GM11168 (cell line): Measurements from ENCODE around the gene PPHLN1.
"Not testable (repeated sequence)": the region's sequence is repeated elsewhere in the genome, so short reads cannot be mapped to it uniquely, and the experiment has no call there.

Source experiments
- in situ Hi-C: fragments of 300-500 bp; cut with MboI; formaldehyde crosslinking; loops from one replicate; pipeline ENCODE4 v1.12.0; 2022; ENCODE audit warnings: low sequenced_read_pairs; ENCODE audit not compliant: unreplicated experiment

Gene PPHLN1

GRCh38 chr12:42362647-42363260, 36.8 kb downstream of the PPHLN1 start:
- in situ Hi-C loops: no loop called here

GRCh38 chr12:42364692-42365091, 38.7 kb downstream of the PPHLN1 start:
- in situ Hi-C loops: no loop called here

GRCh38 chr12:42365486-42365885, 39.5 kb downstream of the PPHLN1 start:
- in situ Hi-C loops: no loop called here

DNA sequence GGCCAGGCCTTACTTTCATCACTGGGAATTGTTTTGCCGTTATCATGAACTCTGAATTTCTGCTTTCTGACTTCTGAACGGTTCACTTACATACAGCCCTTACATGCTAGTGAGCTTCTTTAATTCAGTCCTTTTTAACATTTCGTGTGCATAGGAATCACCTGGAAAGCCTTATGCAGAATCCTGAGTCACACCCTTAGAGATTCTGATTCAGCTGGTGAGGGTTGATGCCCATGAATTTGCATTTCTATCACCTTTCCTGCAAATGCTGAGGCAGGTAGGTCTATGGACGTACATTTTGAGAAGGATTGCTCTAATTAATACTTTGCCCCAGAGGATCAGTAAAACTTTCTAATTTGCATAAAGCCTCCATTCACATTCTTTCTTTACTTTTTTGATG, 44.0 kb downstream of the PPHLN1 start:
- in situ Hi-C loops: no loop called here

DNA sequence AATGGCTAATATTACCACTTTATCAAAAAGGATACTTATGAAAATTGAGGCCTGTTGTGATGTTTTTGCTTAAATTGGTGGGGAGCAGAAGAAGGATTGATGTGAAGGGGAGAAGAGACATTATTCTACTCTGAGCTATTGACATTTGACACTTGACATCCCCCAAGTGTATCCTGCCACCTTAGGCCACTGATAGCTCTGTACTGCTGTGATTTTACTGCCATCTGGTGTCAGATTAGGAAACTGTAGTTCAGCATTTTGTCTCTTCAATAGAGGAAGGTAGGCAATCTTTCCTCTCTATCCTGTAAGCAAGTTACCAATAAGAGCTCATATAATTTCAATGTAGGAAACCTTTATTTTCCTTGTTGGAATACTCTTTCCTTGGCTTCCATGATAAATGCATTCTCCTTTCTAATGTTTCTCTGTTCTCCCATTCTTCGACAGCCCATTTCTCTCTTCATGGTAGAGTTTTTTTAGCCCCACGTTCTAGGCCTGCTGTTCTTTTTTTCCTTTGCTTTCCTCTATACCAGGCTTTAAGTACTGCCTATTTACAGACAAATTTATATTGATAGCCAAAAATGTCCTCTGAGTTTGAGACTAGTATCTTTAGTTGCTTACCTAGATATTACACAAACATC, 46.3 kb downstream of the PPHLN1 start:
- in situ Hi-C loops: no loop called here

DNA sequence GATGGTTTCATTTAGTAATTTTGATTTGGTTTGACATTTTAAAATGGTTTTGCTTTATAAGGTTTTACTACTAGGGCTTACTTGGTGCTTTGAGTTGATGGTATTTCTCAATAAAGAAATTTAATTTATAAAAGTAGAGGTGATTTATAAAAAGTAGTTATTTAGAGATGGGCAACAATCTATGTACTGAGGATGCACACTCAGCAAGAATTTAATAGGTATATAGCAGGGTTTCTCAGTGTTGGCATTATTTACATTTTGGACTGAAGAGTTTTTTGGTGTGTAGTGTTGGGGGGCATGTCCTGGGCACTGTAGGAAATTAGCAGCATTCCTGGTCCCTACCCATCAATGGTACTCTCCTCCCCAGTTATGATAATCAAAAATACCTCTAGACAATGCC, 47.7 kb downstream of the PPHLN1 start:
- in situ Hi-C loops: no loop called here

GRCh38 chr12:42380733-42381132, 54.8 kb downstream of the PPHLN1 start:
- in situ Hi-C loops: no loop called here

GRCh38 chr12:42382013-42382696, 56.2 kb downstream of the PPHLN1 start:
- in situ Hi-C loops: no loop called here

- in situ Hi-C loops: no loop called here
Measured at GRCh38 chr12:42385326-42385841, 59.4 kb downstream of the PPHLN1 start.

DNA sequence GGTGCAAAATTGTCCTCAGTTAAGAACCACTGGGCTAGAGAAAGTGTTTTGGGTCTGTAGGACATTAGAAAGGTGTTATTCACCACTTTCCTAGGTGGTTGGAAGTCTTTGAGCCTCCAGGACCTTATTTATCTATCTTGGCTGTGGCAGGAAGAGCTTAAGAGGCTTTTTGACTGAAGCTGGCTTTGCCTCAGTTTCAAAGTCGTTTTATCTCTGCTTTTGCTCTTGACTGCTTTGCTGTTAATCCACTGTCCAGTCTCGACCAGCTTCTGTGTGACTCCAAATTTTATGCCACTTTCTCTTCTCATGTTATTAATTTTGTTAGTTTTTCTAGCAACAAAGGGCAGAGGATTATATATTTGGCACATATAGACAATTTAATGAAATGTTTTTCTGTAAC, 60.3 kb downstream of the PPHLN1 start:
- in situ Hi-C loops: no loop called here

- in situ Hi-C loops: not testable (repeated sequence)
Measured at GRCh38 chr12:42388086-42388485, 62.1 kb downstream of the PPHLN1 start.

DNA sequence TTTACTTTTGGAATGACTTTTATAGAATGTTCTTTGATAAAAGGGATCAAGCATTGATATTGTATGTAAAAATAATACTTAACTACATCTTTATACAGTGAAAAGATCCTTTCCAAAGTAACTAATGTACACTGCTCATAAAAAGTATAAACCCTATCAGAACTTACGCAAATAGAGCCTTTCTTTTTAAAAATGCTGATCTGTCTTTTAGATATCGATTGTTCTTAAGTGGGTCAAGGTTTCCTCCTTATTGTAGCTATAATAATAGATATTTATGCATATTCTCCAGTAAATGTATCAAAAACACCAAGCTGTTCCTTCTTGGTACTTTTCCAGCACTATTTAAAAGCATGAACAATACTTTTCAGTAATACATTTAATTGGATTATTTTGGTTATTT, 68.5 kb downstream of the PPHLN1 start:
- in situ Hi-C loops: no loop called here

DNA sequence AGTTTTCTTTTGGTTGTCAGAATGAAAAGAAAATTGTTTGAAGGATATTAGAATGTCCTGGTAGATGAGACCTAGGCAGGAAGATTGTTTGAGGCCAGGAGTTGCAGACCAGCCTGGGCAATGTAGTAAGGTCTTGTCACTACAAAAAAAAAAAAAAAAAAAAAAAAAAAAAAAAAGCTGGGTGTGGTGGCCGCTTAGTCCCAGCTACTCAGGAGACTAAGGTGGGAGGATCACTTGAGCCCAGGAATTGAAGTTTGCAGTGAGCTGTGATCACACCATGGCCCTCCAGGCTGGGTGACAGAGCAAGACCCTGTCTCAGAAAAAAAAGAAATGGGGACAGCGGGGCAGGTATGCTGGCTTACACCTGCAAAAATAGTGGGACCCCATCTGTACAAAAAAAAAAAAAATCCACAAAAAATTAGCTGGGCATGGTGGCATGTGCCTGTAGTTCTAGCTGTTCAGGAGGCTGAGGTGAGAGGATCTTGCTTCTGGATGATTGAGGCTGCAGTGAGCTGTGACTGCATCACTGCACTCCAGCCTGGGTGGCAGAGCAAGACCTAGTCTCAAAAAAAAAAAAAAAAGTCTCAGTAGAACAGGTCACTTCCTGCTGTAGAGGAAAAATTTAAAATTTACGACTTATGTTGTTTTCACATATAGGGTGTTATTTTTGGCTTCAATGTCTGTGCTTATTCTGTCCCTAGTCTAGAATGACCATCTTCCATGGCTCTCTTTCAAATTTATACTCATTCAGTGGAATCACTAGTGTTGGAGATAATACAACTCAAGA, 70.7 kb downstream of the PPHLN1 start:
- in situ Hi-C loops: no loop called here

DNA sequence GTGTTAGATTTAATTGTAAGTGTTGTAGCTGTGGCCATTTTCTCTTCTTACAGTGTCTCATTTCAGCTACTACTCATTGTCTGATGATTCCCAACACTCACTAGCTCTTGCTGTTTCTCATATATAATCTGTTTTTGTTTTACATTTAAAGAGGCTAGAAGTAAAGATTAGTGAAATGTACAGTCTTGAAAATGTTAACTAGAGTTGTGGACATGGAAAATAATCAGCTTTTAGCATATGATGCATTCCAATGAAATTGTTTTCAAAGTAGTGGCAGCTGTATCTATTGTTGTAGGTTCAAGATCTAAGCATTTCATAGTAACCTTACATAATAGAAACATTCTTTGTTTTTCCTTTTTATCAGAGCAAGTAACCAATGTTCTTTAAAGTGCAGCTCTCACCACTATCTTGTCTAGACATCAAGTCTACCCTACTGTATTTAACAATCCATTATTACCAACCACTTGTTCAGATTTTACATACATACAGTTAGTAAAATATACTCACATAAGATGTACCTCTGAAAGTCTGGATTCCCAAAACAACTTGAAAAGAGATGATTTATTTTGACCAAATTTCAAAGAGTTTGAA, 76.9 kb downstream of the PPHLN1 start:
- in situ Hi-C loops: no loop called here

- in situ Hi-C loops: no loop called here
Measured at GRCh38 chr12:42407306-42407705, 81.3 kb downstream of the PPHLN1 start.

GRCh38 chr12:42409471-42409870, 83.5 kb downstream of the PPHLN1 start:
- in situ Hi-C loops: no loop called here

- in situ Hi-C loops: no loop called here
Measured at GRCh38 chr12:42410340-42410739, 84.4 kb downstream of the PPHLN1 start.

DNA sequence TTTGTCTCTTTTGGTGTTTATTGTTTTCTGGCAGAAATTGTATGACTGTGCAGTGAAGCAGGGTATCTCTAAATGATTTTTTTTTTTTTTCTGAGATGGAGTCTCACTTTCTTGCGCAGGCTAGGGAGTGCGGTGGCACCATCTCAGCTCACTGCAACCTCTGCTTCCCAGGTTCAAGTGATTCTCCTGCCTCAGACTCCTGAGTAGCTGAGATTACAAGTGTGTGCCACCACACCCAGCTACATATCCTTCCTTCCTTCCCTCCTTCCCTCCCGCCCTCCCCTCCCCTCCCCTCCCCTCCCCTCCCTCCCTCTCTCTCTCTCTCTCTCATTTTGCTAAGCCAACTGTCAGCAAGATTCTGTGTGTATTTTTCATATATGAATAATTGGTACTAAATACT, 94.4 kb downstream of the PPHLN1 start:
- in situ Hi-C loops: no loop called here

DNA sequence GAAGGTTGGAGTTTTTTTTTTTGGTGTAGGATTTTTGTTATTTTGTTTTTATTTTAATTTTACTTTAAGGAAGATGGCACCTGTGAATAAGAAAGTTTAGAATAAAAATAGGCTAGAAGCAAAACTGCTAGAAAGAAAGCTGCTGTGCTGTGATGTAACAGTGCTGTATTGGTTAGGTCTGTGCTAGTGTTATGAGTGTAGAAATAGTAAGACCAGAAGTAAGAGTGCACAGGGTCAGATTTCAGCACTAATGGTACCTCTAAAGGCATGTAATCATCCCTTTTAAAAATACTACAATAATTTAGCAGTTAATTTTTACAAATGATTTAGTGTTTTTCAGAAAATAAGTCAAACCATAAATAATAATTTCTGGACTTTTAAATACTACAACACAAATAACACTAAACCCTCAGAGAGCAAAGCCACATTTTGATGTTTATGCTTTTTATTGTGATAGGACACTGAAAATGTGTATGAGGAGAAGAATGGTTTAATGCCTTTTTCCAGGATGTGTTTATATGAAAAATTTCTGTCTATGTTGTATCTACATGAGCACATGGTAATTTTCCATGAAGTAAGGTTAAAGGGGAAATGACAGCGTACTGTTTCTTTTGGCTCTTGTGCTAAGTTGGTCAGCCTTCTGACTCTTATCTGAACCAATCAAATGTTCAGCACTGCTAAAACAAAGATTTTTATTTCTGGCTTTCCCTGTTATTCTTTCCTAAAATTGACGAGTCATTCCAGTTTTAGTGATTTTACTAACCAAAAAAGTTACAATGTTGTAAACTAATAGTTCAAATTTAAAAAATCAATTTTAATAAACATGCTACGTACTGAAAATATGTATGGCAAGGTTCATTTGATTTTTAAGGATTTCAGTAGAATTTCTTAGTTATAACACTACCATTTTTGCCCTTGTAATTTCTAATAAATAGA, 96.1 kb downstream of the PPHLN1 start:
- in situ Hi-C loops: no loop called here
